ENCODE results near the gene SKIL.

Gene SKIL

GRCh38 chr3:170358042-170359010 is 811 bp downstream of the SKIL start:
- Mint-ChIP-seq H3K27me3 (no peaks in the 10 kb centered on the region), H3K36me3 (peaks cover 10% of the 10 kb centered on the region), H3K9me3 (no peaks in the 10 kb centered on the region), H3K27ac (peak overlapping the region; percentile 96), H3K4me3 (peak overlapping the region; percentile 88), H3K4me1 (peaks cover 46% of the 10 kb centered on the region)
- DNase-seq (ENCODE audit: low spot score in 2 of 2) (peak; percentile 86 to 93), ATAC-seq (ENCODE audit: low read depth) (peak; percentile 16)

GRCh38 chr3:170359178-170359704 is 1.7 kb downstream of the SKIL start:
- H3K27me3 Mint-ChIP-seq = no peaks in the 10 kb centered on the region
- ATAC-seq (ENCODE audit: low read depth) (no peak), DNase-seq (ENCODE audit: low spot score in 2 of 2) (no peak)
- peak overlapping the region; percentile 88 for H3K4me3 Mint-ChIP-seq
- H3K9me3 Mint-ChIP-seq = no peaks in the 10 kb centered on the region
- peak overlapping the region; percentile 96 for H3K27ac Mint-ChIP-seq
- peaks cover 12% of the 10 kb centered on the region for H3K36me3 Mint-ChIP-seq
- H3K4me1 Mint-ChIP-seq = peaks cover 42% of the 10 kb centered on the region

GRCh38 chr3:170360466-170360865 is 3.0 kb downstream of the SKIL start:
- Mint-ChIP-seq H3K4me1 (peaks cover 39% of the 10 kb centered on the region), H3K27me3 (no peaks in the 10 kb centered on the region), H3K36me3 (peaks cover 15% of the 10 kb centered on the region), H3K27ac (peak overlapping the region; percentile 67), H3K9me3 (no peaks in the 10 kb centered on the region), H3K4me3 (no peak overlapping the region)
- DNase-seq (ENCODE audit: low spot score in 2 of 2) (no peak), ATAC-seq (ENCODE audit: low read depth) (no peak)

GRCh38 chr3:170360916-170361315 is 3.4 kb downstream of the SKIL start:
- Mint-ChIP-seq H3K27me3 (no peaks in the 10 kb centered on the region), H3K9me3 (no peaks in the 10 kb centered on the region), H3K4me1 (peaks cover 36% of the 10 kb centered on the region), H3K27ac (peak overlapping the region; percentile 67), H3K36me3 (peaks cover 15% of the 10 kb centered on the region), H3K4me3 (peak overlapping the region; percentile 32)
- ATAC-seq (ENCODE audit: low read depth) (no peak), DNase-seq (ENCODE audit: low spot score in 2 of 2) (no peak)

- H3K36me3 Mint-ChIP-seq = peaks cover 15% of the 10 kb centered on the region
- H3K27ac Mint-ChIP-seq = peak overlapping the region; percentile 67
- H3K27me3 Mint-ChIP-seq = no peaks in the 10 kb centered on the region
- ATAC-seq (ENCODE audit: low read depth) (no peak), DNase-seq (ENCODE audit: low spot score in 2 of 2) (no peak)
- H3K4me1 Mint-ChIP-seq = peaks cover 33% of the 10 kb centered on the region
- no peaks in the 10 kb centered on the region for H3K9me3 Mint-ChIP-seq
- H3K4me3 Mint-ChIP-seq = peak overlapping the region; percentile 59
Measured at GRCh38 chr3:170361711-170362110, 4.2 kb downstream of the SKIL start.

- no peaks in the 10 kb centered on the region for H3K27me3 Mint-ChIP-seq
- DNase-seq (ENCODE audit: low spot score in 2 of 2) = no peak
- no peaks in the 10 kb centered on the region for H3K9me3 Mint-ChIP-seq
- H3K4me3 Mint-ChIP-seq = no peak overlapping the region
- peak overlapping the region; percentile 28 for H3K27ac Mint-ChIP-seq
- no peak for ATAC-seq (ENCODE audit: low read depth)
- H3K4me1 Mint-ChIP-seq = peaks cover 31% of the 10 kb centered on the region
- peaks cover 15% of the 10 kb centered on the region for H3K36me3 Mint-ChIP-seq
Measured at GRCh38 chr3:170363471-170363994, 6.0 kb downstream of the SKIL start.

GRCh38 chr3:170364965-170365364 is 7.5 kb downstream of the SKIL start:
- peak overlapping the region; percentile 28 for H3K27ac Mint-ChIP-seq
- H3K36me3 Mint-ChIP-seq = peaks cover 15% of the 10 kb centered on the region
- no peak for DNase-seq (ENCODE audit: low spot score in 2 of 2)
- peaks cover 31% of the 10 kb centered on the region for H3K4me1 Mint-ChIP-seq
- no peak for ATAC-seq (ENCODE audit: low read depth)
- H3K9me3 Mint-ChIP-seq = no peaks in the 10 kb centered on the region
- H3K4me3 Mint-ChIP-seq = peak overlapping the region; percentile 15
- H3K27me3 Mint-ChIP-seq = no peaks in the 10 kb centered on the region

- peak overlapping the region; percentile 42 for H3K27ac Mint-ChIP-seq
Measured at GRCh38 chr3:170367797-170368196, 10.3 kb downstream of the SKIL start.

GRCh38 chr3:170368921-170369320 is 11.4 kb downstream of the SKIL start:
- peaks cover 4% of the 10 kb centered on the region for H3K36me3 Mint-ChIP-seq
- no peak overlapping the region for H3K4me3 Mint-ChIP-seq
- H3K4me1 Mint-ChIP-seq = peaks cover 30% of the 10 kb centered on the region
- H3K27ac Mint-ChIP-seq = no peak overlapping the region
- DNase-seq (ENCODE audit: low spot score in 2 of 2) (no peak), ATAC-seq (ENCODE audit: low read depth) (no peak)
- H3K9me3 Mint-ChIP-seq = no peaks in the 10 kb centered on the region
- no peaks in the 10 kb centered on the region for H3K27me3 Mint-ChIP-seq

More at GRCh38 chr3:170367797-170368196, 10.3 kb downstream of the SKIL start:
- peaks cover 30% of the 10 kb centered on the region for H3K4me1 Mint-ChIP-seq
- peaks cover 5% of the 10 kb centered on the region for H3K36me3 Mint-ChIP-seq
- no peaks in the 10 kb centered on the region for H3K27me3 Mint-ChIP-seq
- ATAC-seq (ENCODE audit: low read depth) = peak; percentile 77
- no peaks in the 10 kb centered on the region for H3K9me3 Mint-ChIP-seq
- H3K4me3 Mint-ChIP-seq = peak overlapping the region; percentile 76
- DNase-seq (ENCODE audit: low spot score in 2 of 2) = no peak

- H3K27me3 Mint-ChIP-seq = no peaks in the 10 kb centered on the region
- no peak for DNase-seq (ENCODE audit: low spot score in 2 of 2)
- no peak overlapping the region for H3K4me3 Mint-ChIP-seq
- no peak for ATAC-seq (ENCODE audit: low read depth)
- peak overlapping the region; percentile 54 for H3K27ac Mint-ChIP-seq
- H3K36me3 Mint-ChIP-seq = no peaks in the 10 kb centered on the region
- peaks cover 27% of the 10 kb centered on the region for H3K4me1 Mint-ChIP-seq
- H3K9me3 Mint-ChIP-seq = no peaks in the 10 kb centered on the region
Measured at GRCh38 chr3:170372190-170372879, 14.8 kb downstream of the SKIL start.

- H3K4me3 Mint-ChIP-seq = no peak overlapping the region
- peak overlapping the region; percentile 87 for H3K27ac Mint-ChIP-seq
- H3K27me3 Mint-ChIP-seq = no peaks in the 10 kb centered on the region
- peaks cover 5% of the 10 kb centered on the region for H3K4me1 Mint-ChIP-seq
- DNase-seq (ENCODE audit: low spot score in 2 of 2) = no peak
- H3K36me3 Mint-ChIP-seq = peaks cover 29% of the 10 kb centered on the region
- no peaks in the 10 kb centered on the region for H3K9me3 Mint-ChIP-seq
- ATAC-seq (ENCODE audit: low read depth) = no peak
Measured at GRCh38 chr3:170383567-170383966, 26.1 kb downstream of the SKIL start.

- Mint-ChIP-seq H3K27ac (peak overlapping the region; percentile 35), H3K4me1 (peaks cover 2% of the 10 kb centered on the region), H3K36me3 (peaks cover 26% of the 10 kb centered on the region), H3K9me3 (no peaks in the 10 kb centered on the region), H3K27me3 (no peaks in the 10 kb centered on the region), H3K4me3 (no peak overlapping the region)
- no peak for ATAC-seq (ENCODE audit: low read depth)
- DNase-seq (ENCODE audit: low spot score in 2 of 2) = no peak
Measured at GRCh38 chr3:170386468-170386867, 29.0 kb downstream of the SKIL start.

GRCh38 chr3:170387950-170388349 is 30.4 kb downstream of the SKIL start:
- H3K9me3 Mint-ChIP-seq = no peaks in the 10 kb centered on the region
- peak; percentile 29 for ATAC-seq (ENCODE audit: low read depth)
- H3K27ac Mint-ChIP-seq = peak overlapping the region; percentile 31
- H3K4me3 Mint-ChIP-seq = no peak overlapping the region
- H3K27me3 Mint-ChIP-seq = no peaks in the 10 kb centered on the region
- DNase-seq (ENCODE audit: low spot score in 2 of 2) = no peak
- peaks cover 2% of the 10 kb centered on the region for H3K4me1 Mint-ChIP-seq
- peaks cover 31% of the 10 kb centered on the region for H3K36me3 Mint-ChIP-seq

GRCh38 chr3:170391108-170391507 is 33.6 kb downstream of the SKIL start:
- H3K36me3 Mint-ChIP-seq = peaks cover 22% of the 10 kb centered on the region
- DNase-seq (ENCODE audit: low spot score in 2 of 2) (no peak), ATAC-seq (ENCODE audit: low read depth) (peak; percentile 43)
- peaks cover 2% of the 10 kb centered on the region for H3K4me1 Mint-ChIP-seq
- no peak overlapping the region for H3K4me3 Mint-ChIP-seq
- no peaks in the 10 kb centered on the region for H3K9me3 Mint-ChIP-seq
- H3K27me3 Mint-ChIP-seq = no peaks in the 10 kb centered on the region
- peak overlapping the region; percentile 56 for H3K27ac Mint-ChIP-seq
